ENCODE data around the gene LHFPL6.

DNA sequence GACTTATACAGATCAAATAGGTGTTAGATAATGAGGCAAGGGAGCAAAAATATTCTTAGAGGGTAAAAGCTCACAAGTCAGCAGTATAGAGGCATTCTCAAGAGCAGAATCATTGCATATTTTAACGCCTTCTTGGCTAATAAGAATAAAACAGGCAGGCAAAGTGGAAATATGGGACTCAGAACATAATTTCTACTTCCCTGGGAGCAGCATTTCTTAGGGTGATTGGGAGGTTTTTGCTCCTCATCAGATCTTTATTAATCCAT, 39.6 kb downstream of the LHFPL6 start:
- TF ChIP-seq CTCF (IDR thresholded peaks at IDR 0.05) = no peak
- no peak for TF ChIP-seq POLR2A (IDR thresholded peaks at IDR 0.05)

Data from esophagus squamous epithelium (tissue), 4 donors.